GM12878 (cell line): ENCODE measurements around the gene CSK. TPM values are rescaled to one million over a fixed set of nuclear protein-coding genes. Genes with fewer than 3 reads are reported as not detected.

ENCODE experiments used
- ATAC-seq: fragments of 200-7000 bp; cut with Tn5 transposase; 3 replicates; pipeline ENCODE4 v1.9.1; 2020; ENCODE audit warnings: mild to moderate bottlenecking, moderate library complexity
- BruUV-seq: library from RNA; stranded (reverse); fragments of 400-500 nt; replicated peaks from 2 replicates; lab custom pipeline; 2021; lab: Mats Ljungman, UMichigan
- CTCF ChIA-PET: fragments of 300-600 bp; sonication (Branson Sonifier 250); formaldehyde crosslinking; extraction: SDS; loops from one replicate; lab custom pipeline; 2021; ENCODE audit warnings: inconsistent platforms; lab: Yijun Ruan, JAX
- POLR2A ChIA-PET: fragments of 350-600 bp; formaldehyde crosslinking; extraction: SDS; loops from one replicate; lab custom pipeline; 2021; ENCODE audit warnings: inconsistent platforms; lab: Charles Lee
- RAD21 ChIA-PET: fragments of 300-600 bp; sonication (Branson Sonifier 250); formaldehyde crosslinking; loops from one replicate; lab custom pipeline; 2023; ENCODE audit warnings: antibody characterized with exemption; ENCODE audit not compliant: unreplicated experiment; lab: Charles Lee
- SMC1A ChIA-PET: fragments of 300-600 bp; sonication (Branson Sonifier 250); formaldehyde crosslinking; loops from one replicate; lab custom pipeline; 2023; ENCODE audit not compliant: unreplicated experiment, uncharacterized antibody; lab: Charles Lee
- DNase-seq: peaks from one replicate; pipeline ENCODE4 v3.0.0-alpha.2; 2011; ENCODE audit warnings: low read depth, low spot score
- FAIRE-seq: peaks from 3 replicates; lab custom pipeline; 2011; peaks lifted over from hg19 to GRCh38; lab: Jason Lieb, UNC
- H2AFZ ChIP-seq: 2 replicates; pipeline ENCODE4 v1.6.0; 2011; ENCODE audit warnings: low read depth, low read length, control low read depth; ENCODE audit not compliant: control insufficient read depth
- H3K27ac ChIP-seq: 2 replicates; pipeline ENCODE4 v1.5.1; 2011; ENCODE audit warnings: control low read depth; ENCODE audit not compliant: control insufficient read depth, insufficient read depth
- H3K27me3 ChIP-seq, 2 experiments: replicated peaks in 1 of 2; 2 replicates each; pipeline versions ENCODE4 v1.6.0 to v1.6.1; 2011; ENCODE audit warnings: low read length in 1 of 2; ENCODE audit not compliant: control insufficient read depth in 2 of 2, insufficient read depth in 2 of 2
- H3K36me3 ChIP-seq, 2 experiments: 2 replicates each; pipeline ENCODE4 v1.5.1; 2011; ENCODE audit warnings: low read length in 1 of 2; ENCODE audit not compliant: control insufficient read depth in 2 of 2, insufficient read depth in 2 of 2
- H3K4me1 ChIP-seq: 2 replicates; pipeline ENCODE4 v1.6.1; 2011; ENCODE audit warnings: mild to moderate bottlenecking, low read length, moderate library complexity, mixed read lengths; ENCODE audit not compliant: control insufficient read depth, insufficient read depth
- H3K4me2 ChIP-seq: 2 replicates; pipeline ENCODE4 v1.6.0; 2011; ENCODE audit warnings: control low read depth; ENCODE audit not compliant: control insufficient read depth, insufficient read depth
- H3K4me3 ChIP-seq: fragments of 200-600 bp; sonication (generic); 2 replicates; pipeline ENCODE4 v1.5.1; 2016
- H3K79me2 ChIP-seq: 2 replicates; pipeline ENCODE4 v1.6.0; 2011; ENCODE audit warnings: low read length; ENCODE audit not compliant: control insufficient read depth, insufficient read depth
- H3K9ac ChIP-seq: 2 replicates; pipeline ENCODE4 v1.8.0; 2011; ENCODE audit warnings: low read length, control low read depth, mixed read lengths; ENCODE audit not compliant: control insufficient read depth, insufficient read depth
- H3K9me3 ChIP-seq: replicated peaks from 3 replicates; pipeline ENCODE4 v1.5.1; 2011; ENCODE audit warnings: mild to moderate bottlenecking, low read length; ENCODE audit not compliant: control insufficient read depth, insufficient read depth
- H4K20me1 ChIP-seq: 2 replicates; pipeline ENCODE4 v1.6.0; 2011; ENCODE audit not compliant: control insufficient read depth, insufficient read depth
- IRF5 ChIP-seq: fragments of 450-650 bp; IDR thresholded peaks from 2 replicates; pipeline ENCODE4 v1.6.1; 2017; ENCODE audit warnings: borderline replicate concordance
- SKIL ChIP-seq: fragments of 450-650 bp; IDR thresholded peaks from 2 replicates; pipeline ENCODE4 v1.6.1; 2017; ENCODE audit warnings: mild to moderate bottlenecking, low read depth, inconsistent platforms; ENCODE audit not compliant: poor library complexity, severe bottlenecking
- WGBS: methylation state at CpG from one replicate; pipeline ENCODE4 v1.1.6; 2016; ENCODE audit warnings: low lambda C conversion rate; ENCODE audit not compliant: insufficient replicate concordance, insufficient coverage; ENCODE audit errors: missing lambda C conversion rate; 5-methylcytosine and 5-hydroxymethylcytosine counted together
- in situ Hi-C: fragments of 300-500 bp; cut with MboI; formaldehyde crosslinking; loops from 9 replicates; pipeline ENCODE4 v1.14.3; 2018; ENCODE audit warnings: mixed read lengths
- intact Hi-C: fragments of 100-400 bp; cut with micrococcal nuclease; formaldehyde crosslinking; loops from one replicate; pipeline ENCODE4 v1.14.2; 2022; ENCODE audit not compliant: unreplicated experiment
- polyA plus RNA-seq, 11 experiments: library from polyadenylated mRNA; depleted of rRNA in 4 of 11; unstranded in 6 of 11; stranded (reverse) in 5 of 11; fragments of >200 nt; fragmentation: Nextera tagmentation in 4 of 11; fragmentation: Illumina TruSeq in 1 of 11; extraction: Ambion mirVana in 4 of 11; extraction: Trizol in 1 of 11; gene quantifications; 1 replicate in 1 of 11; 2 replicates in 10 of 11; pipeline versions ENCODE4 v1.2.1 to v1.2.3, GENCODE V29; 2011 to 2016; ENCODE audit warnings: inconsistent platforms in 2 of 11, missing spikeins in 2 of 11, low read depth in 1 of 11
- total RNA-seq, 4 experiments: library from RNA; depleted of rRNA in 3 of 4; stranded (reverse); fragments of >200 nt in 3 of 4; fragmentation: Illumina TruSeq in 1 of 4; extraction: Trizol in 1 of 4; gene quantifications; 2 replicates each; pipeline versions ENCODE4 v1.2.1 to v1.2.3, GENCODE V29; 2013 to 2021

CSK gene
- total and polyA plus RNA-seq, 10 of the 15 experiments (the other 5 are each of a cell fraction or from before 2014, with no cell fraction given) = 3.4 to 327 (median 75.8) TPM

GRCh38 chr15:74833376-74834107, 51.7 kb downstream of the CSK start:
- POLR2A ChIA-PET = interaction anchor here (1.1 kb wide), 1 partner anchor 40 kb away, joined by 4 read pairs; no protein-coding TSS in a partner anchor
- no peak for ATAC-seq
- no peak overlapping the region for H3K4me3 ChIP-seq

More at GRCh38 chr15:74833376-74834107, 51.7 kb downstream of the CSK start:
- intact Hi-C loops (no loop called here), in situ Hi-C loops (no loop called here)
- WGBS = 52% methylated on average over 12 of the region's 12 CpGs
- CTCF ChIA-PET = interaction anchor here (0.6 to 2.1 kb wide), 4 partner anchors 22 to 68 kb away, joined by 3 to 17 read pairs (median 10); no protein-coding TSS in a partner anchor
- RAD21 ChIA-PET = interaction anchor here (0.8 to 1.5 kb wide), 3 partner anchors 56 to 68 kb away, joined by 3 to 5 read pairs (median 5); no protein-coding TSS in a partner anchor
- H4K20me1 ChIP-seq = no peaks in the 10 kb centered on the region
- no peaks in the 10 kb centered on the region for H3K36me3 ChIP-seq
- SMC1A ChIA-PET = interaction anchor here (0.5 to 2.6 kb wide), 3 partner anchors 24 to 67 kb away, joined by 3 to 12 read pairs (median 3); no protein-coding TSS in a partner anchor
- H3K27me3 ChIP-seq = no peaks in the 10 kb centered on the region
- H3K79me2 ChIP-seq = no peaks in the 10 kb centered on the region
- no peak overlapping the region for H3K4me2 ChIP-seq
- H3K9ac ChIP-seq = no peak overlapping the region
- no peak overlapping the region for H2AFZ ChIP-seq
- no TSS peak for BruUV-seq
- no peak overlapping the region for H3K27ac ChIP-seq
- no peaks in the 10 kb centered on the region for H3K9me3 ChIP-seq
- TF ChIP-seq IRF5 = no peak
- TF ChIP-seq SKIL = no peak
- FAIRE-seq (no peak), DNase-seq (no peak)
- H3K4me1 ChIP-seq = no peaks in the 10 kb centered on the region
